NCI-H524 treated with DMSO at 0.1 percent for 48 hours (cell line): Measurements from ENCODE around the gene NUP98.
"Not testable (repeated sequence)": the region's sequence is repeated elsewhere in the genome, so short reads cannot be mapped to it uniquely, and the experiment has no call there.

Source experiments
- DNase-seq: peaks from one replicate; lab custom pipeline; 2025; lab: John Stamatoyannopoulos, UW

NUP98 gene

GRCh38 chr11:3826721-3827120, 29.4 kb upstream of the NUP98 start:
- DNase-seq: no peak

GRCh38 chr11:3825473-3826154, 28.3 kb upstream of the NUP98 start:
- no peak for DNase-seq

GRCh38 chr11:3824714-3825472, 27.5 kb upstream of the NUP98 start:
- DNase-seq: no peak

GRCh38 chr11:3823762-3824506, 26.6 kb upstream of the NUP98 start:
- no peak for DNase-seq

GRCh38 chr11:3823303-3823702, 25.9 kb upstream of the NUP98 start:
- no peak for DNase-seq

- no peak for DNase-seq
Observed at GRCh38 chr11:3822312-3822711, 25.0 kb upstream of the NUP98 start.

GRCh38 chr11:3820971-3821370, 23.6 kb upstream of the NUP98 start:
- DNase-seq: no peak

- DNase-seq: no peak
Observed at GRCh38 chr11:3817181-3817800, 19.9 kb upstream of the NUP98 start.

GRCh38 chr11:3816673-3817072, 19.3 kb upstream of the NUP98 start:
- no peak for DNase-seq

- DNase-seq: no peak
Observed at GRCh38 chr11:3815845-3816244, 18.5 kb upstream of the NUP98 start.

- DNase-seq: not testable (repeated sequence)
Observed at GRCh38 chr11:3814832-3815231, 17.5 kb upstream of the NUP98 start.

- DNase-seq: no peak
Observed at GRCh38 chr11:3810951-3811350, 13.6 kb upstream of the NUP98 start.

- no peak for DNase-seq
Observed at GRCh38 chr11:3810446-3810845, 13.1 kb upstream of the NUP98 start.

- DNase-seq: no peak
Observed at GRCh38 chr11:3809624-3809928, 12.2 kb upstream of the NUP98 start.

GRCh38 chr11:3808861-3809623, 11.7 kb upstream of the NUP98 start:
- peak; percentile 6 for DNase-seq

- peak; percentile 14 for DNase-seq
Observed at GRCh38 chr11:3807909-3808860, 10.8 kb upstream of the NUP98 start, which contains the start of gene PGAP2. Gene PGAP2, plus strand, starts transcription at chr11:3808560. Its CDS starts 2,700 bp downstream, at chr11:3811260.

- no peak for DNase-seq
Observed at GRCh38 chr11:3803726-3804495, 6.6 kb upstream of the NUP98 start.

- no peak for DNase-seq
Observed at GRCh38 chr11:3802011-3802790, 4.8 kb upstream of the NUP98 start.

GRCh38 chr11:3799873-3800272, 2.5 kb upstream of the NUP98 start:
- DNase-seq: no peak
